Testis (tissue), 3 donors: ENCODE data around the gene CNIH1. TPM values are rescaled to one million over a fixed set of nuclear protein-coding genes. Genes with fewer than 3 reads are reported as not detected.
"Not testable (repeated sequence)": the region's sequence is repeated elsewhere in the genome, so short reads cannot be mapped to it uniquely, and the experiment has no call there.

Experiments used
- DNase-seq: peaks from one replicate; pipeline ENCODE4 v3.0.0-alpha.2; 2019
- H3K27ac ChIP-seq, 2 donors: fragments of 200-600 bp; sonication (generic); one replicate each; pipeline ENCODE4 v1.5.1; 2019
- H3K27me3 ChIP-seq: fragments of 200-600 bp; sonication (generic); one replicate; pipeline ENCODE4 v1.5.1; 2019
- H3K36me3 ChIP-seq: fragments of 200-600 bp; sonication (generic); one replicate; pipeline ENCODE4 v1.5.1; 2017; ENCODE audit warnings: low read depth; ENCODE audit errors: missing control alignments
- H3K4me1 ChIP-seq: fragments of 200-600 bp; sonication (generic); one replicate; pipeline ENCODE4 v1.5.1; 2019
- H3K4me3 ChIP-seq, 2 donors: fragments of 200-600 bp; sonication (generic); one replicate each; pipeline ENCODE4 v1.5.1; 2017 to 2019
- H3K9me3 ChIP-seq: fragments of 200-600 bp; sonication (generic); one replicate; pipeline ENCODE4 v1.5.1; 2017
- POLR2A ChIP-seq: fragments of 450-650 bp; IDR thresholded peaks from one replicate; pipeline ENCODE4 v1.6.1; 2017; ENCODE audit warnings: antibody characterized with exemption, mild to moderate bottlenecking, moderate library complexity
- WGBS, 2 donors: methylation state at CpG; one replicate each; pipeline ENCODE4 v1.1.5; 2018; 5-methylcytosine and 5-hydroxymethylcytosine counted together
- intact Hi-C: fragments of 100-400 bp; cut with DNase I; formaldehyde crosslinking; loops from one replicate; pipeline ENCODE4 v1.15.1; 2023; ENCODE audit warnings: low total_unique reads
- polyA plus RNA-seq: library from polyadenylated mRNA; stranded (reverse); fragments of 350-450 nt; fragmentation: Illumina TruSeq; extraction: RNeasy Lipid Tissue Mini Kit (QIAGEN cat#74804); gene quantifications from one replicate; pipeline ENCODE4 v1.2.3, GENCODE V29; 2014; ENCODE audit warnings: low read depth, low replicate concordance; ENCODE audit not compliant: insufficient read depth
- total RNA-seq, 2 donors: library from RNA; depleted of rRNA; stranded (reverse); fragments of >200 nt; gene quantifications; one replicate each; pipeline ENCODE4 v1.2.3, GENCODE V29; 2016
- TF ChIP-seq, protein P1 (sequence below), 3 experiments: fragments of 450-650 bp in 2 of 3; fragments of 200-600 bp in 1 of 3; sonication (generic) in 1 of 3; IDR thresholded peaks; one replicate each; pipeline ENCODE4 v1.5.1; 2016 to 2019; ENCODE audit warnings: antibody characterized with exemption in 3 of 3, mild to moderate bottlenecking in 2 of 3, moderate library complexity in 1 of 3

Gene CNIH1
- total and polyA plus RNA-seq, 3 donors from 2014 or later, result 44.2 to 157 (median 121) TPM

DNA sequence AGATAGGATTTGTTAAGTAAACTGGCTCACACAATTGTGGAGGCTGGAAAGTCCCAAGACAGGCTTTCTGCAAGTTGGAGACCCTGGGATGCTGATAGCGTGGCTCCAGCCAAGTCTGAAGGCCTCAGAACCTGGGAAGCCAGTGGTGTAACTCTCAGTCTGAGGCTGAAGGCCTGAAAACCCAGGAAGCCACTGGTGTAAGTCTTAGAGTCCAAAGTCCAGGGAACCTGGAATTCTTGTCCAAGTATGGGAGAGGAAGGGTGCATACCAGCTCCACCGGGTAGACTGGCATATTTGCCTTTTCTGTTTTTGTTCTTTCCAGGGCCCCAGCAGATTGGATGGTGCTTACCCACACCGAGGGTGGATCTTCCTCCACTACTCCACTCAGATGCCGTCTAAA lies 29.5 kb upstream of the CNIH1 start:
- Histone ChIP-seq H3K4me3 (no peak overlapping the region), H3K9me3 (no peaks in the 10 kb centered on the region), H3K4me1 (peaks cover 44% of the 10 kb centered on the region), H3K27ac (peak overlapping the region in 1 of 2 donors; percentile 19), H3K36me3 (no peaks in the 10 kb centered on the region), H3K27me3 (no peaks in the 10 kb centered on the region)
- no peak for DNase-seq
- TF ChIP-seq POLR2A, result no peak
- TF ChIP-seq, protein P1, sequence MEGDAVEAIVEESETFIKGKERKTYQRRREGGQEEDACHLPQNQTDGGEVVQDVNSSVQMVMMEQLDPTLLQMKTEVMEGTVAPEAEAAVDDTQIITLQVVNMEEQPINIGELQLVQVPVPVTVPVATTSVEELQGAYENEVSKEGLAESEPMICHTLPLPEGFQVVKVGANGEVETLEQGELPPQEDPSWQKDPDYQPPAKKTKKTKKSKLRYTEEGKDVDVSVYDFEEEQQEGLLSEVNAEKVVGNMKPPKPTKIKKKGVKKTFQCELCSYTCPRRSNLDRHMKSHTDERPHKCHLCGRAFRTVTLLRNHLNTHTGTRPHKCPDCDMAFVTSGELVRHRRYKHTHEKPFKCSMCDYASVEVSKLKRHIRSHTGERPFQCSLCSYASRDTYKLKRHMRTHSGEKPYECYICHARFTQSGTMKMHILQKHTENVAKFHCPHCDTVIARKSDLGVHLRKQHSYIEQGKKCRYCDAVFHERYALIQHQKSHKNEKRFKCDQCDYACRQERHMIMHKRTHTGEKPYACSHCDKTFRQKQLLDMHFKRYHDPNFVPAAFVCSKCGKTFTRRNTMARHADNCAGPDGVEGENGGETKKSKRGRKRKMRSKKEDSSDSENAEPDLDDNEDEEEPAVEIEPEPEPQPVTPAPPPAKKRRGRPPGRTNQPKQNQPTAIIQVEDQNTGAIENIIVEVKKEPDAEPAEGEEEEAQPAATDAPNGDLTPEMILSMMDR (IDR thresholded peaks at IDR 0.05), result no peak
- 85% methylated on average over 4 of the region's 4 CpGs for WGBS, 2 donors
- intact Hi-C loops, result no loop called here

DNA sequence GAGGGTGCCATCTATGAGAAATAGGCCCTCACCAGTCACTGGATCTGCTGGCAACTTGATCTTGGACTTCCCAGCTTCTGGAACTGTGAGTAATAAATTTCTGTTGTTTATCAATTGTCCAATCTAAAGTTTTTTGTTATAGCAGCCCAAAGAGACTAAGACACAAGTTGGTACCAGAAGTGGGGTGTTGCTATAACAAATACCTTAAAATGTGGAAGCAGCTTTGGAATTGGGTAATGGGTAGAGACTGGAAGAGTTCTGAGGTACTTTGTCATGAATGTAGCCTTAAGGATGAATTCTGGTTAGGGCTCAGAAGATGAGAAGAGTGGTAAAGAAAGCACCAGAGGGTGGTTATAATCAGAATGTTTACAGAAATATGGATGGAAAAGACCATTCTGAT lies 26.1 kb upstream of the CNIH1 start:
- Histone ChIP-seq H3K9me3 (no peaks in the 10 kb centered on the region), H3K27ac (no peak overlapping the region), H3K4me3 (no peak overlapping the region), H3K4me1 (peaks cover 26% of the 10 kb centered on the region), H3K36me3 (no peaks in the 10 kb centered on the region), H3K27me3 (no peaks in the 10 kb centered on the region)
- intact Hi-C loops, result no loop called here
- DNase-seq, result no peak
- no peak for TF ChIP-seq POLR2A
- TF ChIP-seq, protein P1 (IDR thresholded peaks at IDR 0.05), result no peak

DNA sequence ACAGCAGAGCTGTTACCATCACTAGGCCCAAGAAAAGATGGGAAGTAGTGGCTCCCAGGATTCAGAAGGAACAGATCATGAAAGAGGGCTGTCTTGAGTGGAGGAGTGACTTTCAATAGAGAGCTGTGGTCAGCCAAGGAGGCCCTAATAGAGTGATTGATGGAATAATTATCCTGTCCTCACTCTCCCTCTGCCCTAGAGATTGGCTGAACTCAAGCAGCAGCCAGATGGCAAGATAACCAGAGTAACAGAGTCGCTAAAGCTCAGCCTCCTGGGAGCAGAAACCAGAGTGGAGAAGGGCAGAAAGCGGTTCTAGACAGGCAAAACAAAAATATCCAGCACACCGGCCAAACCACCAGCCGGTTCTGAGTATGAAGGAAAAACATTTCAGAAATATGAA lies 24.5 kb upstream of the CNIH1 start:
- DNase-seq, result no peak
- Histone ChIP-seq H3K27ac (no peak overlapping the region), H3K9me3 (no peaks in the 10 kb centered on the region), H3K27me3 (no peaks in the 10 kb centered on the region), H3K4me1 (peaks cover 9% of the 10 kb centered on the region), H3K4me3 (no peak overlapping the region), H3K36me3 (no peaks in the 10 kb centered on the region)
- TF ChIP-seq POLR2A, result no peak
- TF ChIP-seq, protein P1 (IDR thresholded peaks at IDR 0.05), result no peak
- intact Hi-C loops, result no loop called here
- WGBS, 2 donors, result 73 to 76% methylated on average over 4 of the region's 4 CpGs

DNA sequence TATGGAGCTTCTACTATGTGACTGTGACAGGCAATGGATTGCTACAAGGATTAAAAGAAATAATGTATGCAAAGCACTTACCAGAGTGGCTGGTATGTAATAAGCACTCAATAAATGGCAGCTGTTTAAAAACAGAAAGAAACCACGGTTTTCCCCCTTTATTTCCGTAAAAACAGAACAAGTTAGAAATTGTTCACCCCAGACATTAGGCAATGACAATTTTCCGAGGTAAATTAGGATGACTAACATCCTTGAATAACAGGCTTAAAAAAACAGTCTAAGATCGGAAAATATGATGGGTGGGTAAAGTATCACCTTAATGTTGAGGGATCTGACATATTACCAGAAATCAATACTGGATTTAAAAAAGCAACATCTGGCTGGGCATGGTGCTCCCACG lies 20.9 kb upstream of the CNIH1 start:
- no peak overlapping the region for H3K4me3 ChIP-seq
- no peaks in the 10 kb centered on the region for H3K4me1 ChIP-seq
- H3K27me3 ChIP-seq, result no peaks in the 10 kb centered on the region
- intact Hi-C loops, result no loop called here
- 81 to 88% methylated on average over 5 of the region's 5 CpGs for WGBS, 2 donors
- no peak for DNase-seq
- H3K27ac ChIP-seq, result no peak overlapping the region
- H3K9me3 ChIP-seq, result no peaks in the 10 kb centered on the region
- H3K36me3 ChIP-seq, result no peaks in the 10 kb centered on the region
- TF ChIP-seq, protein P1 (IDR thresholded peaks at IDR 0.05), result no peak
- no peak for TF ChIP-seq POLR2A

DNA sequence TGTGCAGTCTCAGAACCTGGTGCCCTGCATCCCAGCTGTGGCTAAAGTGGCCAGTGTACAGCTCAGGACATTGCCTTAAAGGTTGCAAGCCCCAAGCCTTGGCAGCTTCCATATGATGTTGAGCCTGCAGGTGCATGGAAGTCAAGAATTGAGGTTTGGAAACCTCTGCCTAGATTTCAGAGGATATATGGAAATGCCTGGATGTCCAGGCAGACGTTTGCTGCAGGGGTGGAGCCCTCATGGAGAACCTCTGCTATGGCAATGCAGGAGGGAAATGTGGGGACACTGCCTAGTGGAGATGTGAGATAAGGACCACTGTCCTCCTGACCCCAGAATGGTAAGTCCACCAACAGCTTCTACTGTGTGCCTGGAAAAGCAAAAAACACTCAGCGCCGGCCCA lies 17.9 kb upstream of the CNIH1 start:
- H3K36me3 ChIP-seq, result no peaks in the 10 kb centered on the region
- no peak overlapping the region for H3K27ac ChIP-seq
- WGBS, 2 donors, result 72 to 92% methylated on average over 3 of the region's 3 CpGs
- DNase-seq, result no peak
- no peak for TF ChIP-seq POLR2A
- TF ChIP-seq, protein P1 (IDR thresholded peaks at IDR 0.05), result no peak
- no peaks in the 10 kb centered on the region for H3K4me1 ChIP-seq
- H3K27me3 ChIP-seq, result no peaks in the 10 kb centered on the region
- H3K9me3 ChIP-seq, result no peaks in the 10 kb centered on the region
- intact Hi-C loops, result no loop called here
- H3K4me3 ChIP-seq, result no peak overlapping the region

DNA sequence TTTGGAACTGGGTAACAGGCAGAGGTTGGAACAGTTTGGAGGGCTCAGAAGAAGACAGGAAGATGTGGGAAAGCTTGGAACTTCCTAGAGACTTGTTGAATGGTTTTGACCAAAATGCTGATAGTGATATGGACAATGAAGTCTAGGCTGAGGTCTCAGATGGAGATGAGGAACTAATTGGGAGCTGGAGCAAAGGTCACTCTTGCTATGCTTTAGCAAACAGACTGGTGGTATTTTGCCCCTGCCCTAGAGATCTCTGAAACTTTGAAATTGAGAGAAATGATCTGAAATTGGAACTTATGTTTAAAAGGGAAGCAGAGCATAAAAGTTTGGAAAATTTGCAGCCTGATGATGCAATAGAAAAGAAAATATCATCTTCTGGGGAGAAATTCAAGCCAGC lies 17.4 kb upstream of the CNIH1 start:
- DNase-seq, H3K4me3 ChIP-seq, H3K27me3 ChIP-seq, intact Hi-C loops, H3K4me1 ChIP-seq, H3K36me3 ChIP-seq, H3K27ac ChIP-seq, H3K9me3 ChIP-seq: not testable (repeated sequence)
